Urothelium cell line (cell line): ENCODE data around the gene DQX1.
A peak's percentile ranks its signal among the peaks of the same experiment; 100 is the strongest.

Experiments
- DNase-seq: peaks from one replicate; pipeline ENCODE4 v3.0.0; 2011; ENCODE audit warnings: low spot score, mixed read lengths
- FAIRE-seq: peaks from 2 replicates; lab custom pipeline; 2011; peaks lifted over from hg19 to GRCh38; lab: Jason Lieb, UNC

DQX1 gene

DNA sequence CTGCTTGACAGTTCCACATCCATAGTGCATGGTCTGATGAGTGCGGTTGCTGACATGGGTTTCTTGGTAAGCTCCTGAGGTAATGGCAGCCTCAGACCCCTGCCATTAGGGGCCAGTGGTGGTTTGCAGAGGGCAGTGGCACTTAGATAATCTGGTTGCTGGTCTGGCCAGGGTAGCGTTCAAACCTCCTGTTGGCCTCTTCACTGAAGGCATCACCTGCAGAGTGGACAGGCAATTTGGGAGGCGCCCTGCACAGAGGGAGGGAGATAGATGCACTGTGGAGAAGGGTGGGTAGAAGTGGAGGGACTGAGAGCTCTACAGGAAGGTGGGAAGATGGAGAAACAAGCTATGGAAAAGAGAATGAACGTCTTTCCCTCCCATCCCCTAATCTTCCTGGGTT is 7.4 kb upstream of the DQX1 start:
- FAIRE-seq (no peak), DNase-seq (no peak)

GRCh38 chr2:74532222-74532621 is 6.2 kb upstream of the DQX1 start:
- FAIRE-seq, result no peak
- DNase-seq, result no peak

DNA sequence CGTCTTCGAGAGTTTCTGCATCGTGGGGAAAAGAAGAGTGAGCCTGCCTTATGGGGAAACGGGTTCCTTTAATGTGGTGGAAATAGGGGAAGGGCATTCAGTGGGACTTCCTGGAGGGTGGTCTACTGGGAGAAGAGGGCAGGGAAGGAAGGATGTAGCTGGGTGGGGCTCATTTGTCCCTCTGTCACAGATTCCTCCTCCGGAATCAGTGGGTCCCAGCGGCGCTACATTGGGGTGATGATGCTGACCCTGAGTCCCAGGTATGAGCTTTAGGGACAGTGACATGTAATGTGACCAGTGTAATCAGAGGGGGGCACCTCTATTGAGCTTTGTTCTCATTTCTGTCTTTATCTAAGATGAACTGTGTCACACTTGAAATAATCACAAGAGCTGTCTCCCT is 5.6 kb upstream of the DQX1 start:
- no peak for DNase-seq
- no peak for FAIRE-seq

DNA sequence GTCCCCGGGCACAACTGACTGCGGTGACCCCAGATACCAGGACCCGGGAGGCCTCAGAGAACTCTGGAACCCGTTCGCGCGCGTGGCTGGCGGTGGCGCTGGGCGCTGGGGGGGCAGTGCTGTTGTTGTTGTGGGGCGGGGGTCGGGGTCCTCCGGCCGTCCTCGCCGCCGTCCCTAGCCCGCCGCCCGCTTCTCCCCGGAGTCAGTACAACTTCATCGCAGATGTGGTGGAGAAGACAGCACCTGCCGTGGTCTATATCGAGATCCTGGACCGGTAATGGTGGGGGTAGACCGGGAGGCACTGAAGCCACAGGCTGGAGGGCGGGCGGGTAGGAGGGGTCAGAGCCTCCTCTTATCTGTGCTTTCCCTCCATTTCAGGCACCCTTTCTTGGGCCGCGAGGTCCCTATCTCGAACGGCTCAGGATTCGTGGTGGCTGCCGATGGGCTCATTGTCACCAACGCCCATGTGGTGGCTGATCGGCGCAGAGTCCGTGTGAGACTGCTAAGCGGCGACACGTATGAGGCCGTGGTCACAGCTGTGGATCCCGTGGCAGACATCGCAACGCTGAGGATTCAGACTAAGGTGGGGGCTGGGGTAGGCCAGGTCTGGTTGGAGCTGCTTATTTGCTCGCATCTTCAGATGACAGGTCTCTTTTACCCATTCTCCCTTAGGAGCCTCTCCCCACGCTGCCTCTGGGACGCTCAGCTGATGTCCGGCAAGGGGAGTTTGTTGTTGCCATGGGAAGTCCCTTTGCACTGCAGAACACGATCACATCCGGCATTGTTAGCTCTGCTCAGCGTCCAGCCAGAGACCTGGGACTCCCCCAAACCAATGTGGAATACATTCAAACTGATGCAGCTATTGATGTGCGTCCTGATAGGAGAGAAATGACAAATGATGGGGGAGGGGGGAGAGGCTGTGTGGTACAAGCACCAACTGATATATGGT is 4.5 kb upstream of the DQX1 start:
- DNase-seq (peak; percentile 59), FAIRE-seq (no peak)

- peak; percentile 100 for DNase-seq
- FAIRE-seq, result peak; percentile 35
Measured at GRCh38 chr2:74529357-74530238, 3.6 kb upstream of the DQX1 start, which contains the start of the genes AUP1 and HTRA2. Gene AUP1, minus strand, starts transcription at chr2:74529706. Its CDS starts 77 bp downstream, at chr2:74529629. Gene HTRA2, plus strand, starts transcription at chr2:74529933. Its CDS starts 74 bp downstream, at chr2:74530007.

DNA sequence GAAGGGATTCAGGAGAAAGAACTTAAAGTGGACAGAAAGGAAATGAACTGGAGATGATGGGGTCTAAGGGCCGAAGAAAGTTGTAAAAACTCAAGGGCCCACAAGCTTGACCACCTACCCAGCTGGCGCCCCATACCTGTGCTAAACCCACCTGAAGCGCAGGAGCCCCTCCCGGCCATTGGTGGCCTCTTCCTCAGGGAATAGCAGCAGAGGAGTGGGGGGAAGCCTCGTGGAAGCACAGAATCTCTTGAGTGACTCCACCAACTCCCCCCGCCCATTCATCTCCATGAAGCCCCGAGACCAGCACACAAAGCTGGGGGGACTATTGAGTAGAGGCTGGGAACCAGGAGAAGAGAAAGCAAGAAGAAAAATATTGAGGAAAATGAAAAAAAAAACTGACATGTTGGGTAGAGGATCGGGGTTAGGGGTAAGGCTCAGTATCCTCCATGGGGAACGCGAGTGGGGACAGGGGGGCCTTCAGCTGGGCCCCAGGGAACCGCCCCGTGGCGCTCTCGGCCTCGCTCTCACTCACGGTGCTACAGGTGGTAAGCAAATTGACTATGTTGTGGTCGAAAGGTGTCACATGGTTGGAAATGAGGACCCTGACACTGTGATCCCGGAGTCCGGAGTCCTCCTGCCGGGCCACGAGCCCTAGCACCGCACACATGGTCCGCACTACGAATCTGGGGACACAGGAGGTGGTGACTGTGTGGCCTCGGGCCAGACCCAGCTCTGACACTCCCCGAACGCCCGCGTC is 2.7 kb upstream of the DQX1 start:
- FAIRE-seq (no peak), DNase-seq (peak; percentile 30)

- DNase-seq, result no peak
- no peak for FAIRE-seq
Measured at GRCh38 chr2:74527741-74528140, 1.7 kb upstream of the DQX1 start.

DNA sequence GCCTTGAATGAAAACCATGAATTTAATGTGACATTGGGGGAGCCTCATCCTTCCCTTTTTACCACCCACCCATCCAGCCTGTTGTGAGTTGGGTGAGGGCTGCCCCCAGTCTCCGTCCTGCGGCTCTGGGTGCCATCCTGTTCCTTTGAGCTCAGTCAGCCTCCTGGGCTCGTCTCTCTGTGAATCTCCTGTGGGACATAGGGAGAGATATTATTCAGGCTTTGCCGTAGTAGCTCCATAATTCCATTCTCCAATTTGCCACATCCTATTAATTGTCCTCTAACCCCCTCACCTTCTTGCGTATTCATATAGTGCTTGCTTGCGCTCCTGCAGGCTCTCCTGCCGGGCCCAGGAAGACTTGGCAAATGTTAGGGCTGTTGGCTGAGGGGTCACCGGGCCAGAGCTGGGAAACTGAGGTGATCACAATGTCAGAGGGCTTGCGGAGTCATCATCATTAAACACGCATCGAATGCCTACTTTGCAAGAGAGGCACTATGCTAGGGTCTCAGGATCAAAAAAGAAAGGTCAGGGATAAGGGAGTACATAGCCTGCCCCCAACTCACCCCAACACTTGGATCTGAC is 709 bp upstream of the DQX1 start:
- DNase-seq, result no peak
- FAIRE-seq, result no peak

DNA sequence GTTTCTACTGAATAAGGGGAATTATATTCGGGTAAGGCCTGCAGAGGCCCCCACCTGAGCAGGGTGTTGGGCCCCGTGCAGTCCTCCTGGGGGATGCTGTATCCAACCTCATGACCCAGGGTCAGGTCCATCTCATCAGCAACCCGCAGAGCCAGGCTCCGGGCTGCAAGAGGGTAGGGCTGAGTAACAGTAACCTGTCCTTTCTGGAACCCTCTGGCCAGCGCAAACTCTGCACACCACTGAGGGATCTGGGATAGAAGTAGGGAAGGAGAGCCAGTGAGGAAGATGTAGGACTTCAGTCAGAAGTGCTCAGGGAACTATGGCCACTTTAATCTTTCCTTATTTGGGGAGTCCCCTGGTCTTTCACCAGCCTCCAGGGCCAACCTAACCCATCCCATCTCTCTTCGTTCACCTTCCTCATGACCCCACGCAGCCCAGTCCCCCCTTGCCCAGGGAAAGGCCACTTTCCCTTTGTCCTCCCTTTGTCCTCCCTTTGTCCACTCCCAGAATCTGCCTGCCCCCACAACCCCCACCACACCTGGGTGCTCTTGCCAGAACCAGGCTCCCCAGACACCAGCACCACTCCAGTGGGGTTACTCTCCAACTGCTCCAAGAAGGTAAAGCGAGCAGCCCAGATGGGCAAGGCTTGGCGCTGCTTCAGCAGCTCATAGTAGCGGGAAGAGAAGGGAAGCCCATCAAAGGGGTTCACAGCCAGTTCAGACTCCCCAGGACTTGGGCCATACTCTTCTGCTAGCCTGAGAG is 895 bp downstream of the DQX1 start:
- DNase-seq (no peak), FAIRE-seq (no peak)

- FAIRE-seq, result no peak
Measured at GRCh38 chr2:74524005-74524404, 2.0 kb downstream of the DQX1 start.

GRCh38 chr2:74522516-74522915 is 3.5 kb downstream of the DQX1 start:
- no peak for DNase-seq
- FAIRE-seq, result no peak

More at GRCh38 chr2:74524005-74524404, 2.0 kb downstream of the DQX1 start:
- no peak for DNase-seq

- no peak for FAIRE-seq
- DNase-seq, result no peak
Measured at GRCh38 chr2:74516650-74517049, 9.4 kb downstream of the DQX1 start.

DNA sequence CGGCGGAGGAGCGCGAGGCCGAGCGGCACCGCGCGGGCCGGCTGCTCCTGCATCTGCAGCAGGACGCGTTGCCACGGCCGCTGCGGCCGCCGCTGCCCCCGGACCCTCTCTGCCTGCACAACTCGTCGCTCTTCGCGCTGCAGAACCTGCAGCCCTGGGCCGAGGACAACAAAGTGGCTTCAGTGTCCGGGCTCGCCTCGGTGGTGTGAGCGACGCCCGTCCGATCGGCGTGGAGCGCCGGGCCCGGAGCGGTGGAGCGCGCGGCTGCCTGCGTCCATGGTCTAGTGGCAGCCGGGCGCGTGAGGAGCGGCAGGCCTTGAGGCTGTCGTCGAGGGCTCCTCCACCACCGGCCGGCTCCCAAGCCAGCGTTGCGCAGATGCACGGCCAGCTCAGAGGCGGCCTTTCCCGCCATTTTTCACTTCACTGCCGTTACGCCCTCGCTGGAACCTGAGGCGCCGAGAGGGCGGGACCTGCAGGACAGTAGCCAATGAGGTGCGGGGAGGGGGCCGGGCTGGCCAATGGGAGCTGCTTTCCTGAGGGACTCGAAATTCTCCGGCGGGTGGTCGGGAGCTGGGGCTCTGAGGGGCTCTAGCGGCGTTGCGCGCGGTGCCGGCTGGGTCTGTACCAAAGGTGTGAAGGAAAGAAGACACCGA is 9.9 kb downstream of the DQX1 start:
- no peak for FAIRE-seq
- no peak for DNase-seq

DNA sequence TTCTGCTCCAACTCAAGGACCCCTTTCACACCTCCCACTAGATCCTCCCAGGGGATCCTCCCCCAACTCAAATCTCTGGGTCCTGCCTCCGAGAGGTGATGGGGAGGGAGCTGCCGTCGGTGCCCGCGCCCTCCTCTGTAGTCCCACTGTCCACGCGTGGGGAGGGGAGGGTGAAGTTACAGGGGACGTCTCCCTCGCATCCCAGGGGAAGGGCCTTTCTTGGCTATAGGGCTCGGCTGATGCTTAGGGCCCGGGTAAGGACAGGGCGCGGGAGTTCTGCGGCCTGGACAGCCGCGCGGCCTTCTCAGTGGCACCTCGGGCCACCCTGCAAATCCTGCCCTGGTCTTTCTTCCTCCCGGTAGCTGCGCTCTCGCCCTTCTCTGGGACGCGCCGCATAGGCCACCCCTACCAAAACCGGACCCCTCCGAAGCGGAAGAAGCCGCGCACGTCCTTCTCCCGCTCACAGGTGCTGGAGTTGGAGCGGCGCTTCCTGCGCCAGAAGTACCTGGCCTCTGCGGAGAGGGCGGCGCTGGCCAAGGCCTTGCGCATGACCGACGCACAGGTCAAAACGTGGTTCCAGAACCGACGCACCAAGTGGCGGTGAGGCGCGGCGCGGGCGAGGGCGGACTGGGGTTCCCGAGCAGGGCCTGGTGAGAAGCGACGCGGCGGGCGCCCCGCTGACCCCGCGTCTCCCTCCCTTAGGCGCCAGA is 10.6 kb downstream of the DQX1 start:
- FAIRE-seq (no peak), DNase-seq (no peak)

GRCh38 chr2:74514368-74515270 is 11.4 kb downstream of the DQX1 start, which contains the start of gene TLX2:
Gene TLX2, plus strand, starts transcription at chr2:74514450. Its CDS starts 357 bp downstream, at chr2:74514807.
- FAIRE-seq (peak; percentile 62), DNase-seq (no peak)

- FAIRE-seq (no peak), DNase-seq (peak; percentile 74)
Measured at GRCh38 chr2:74513605-74514367, 12.2 kb downstream of the DQX1 start.
